HEK293 (cell line): Measurements from ENCODE around the gene TALDO1.

Experiments
- CTCF ChIA-PET: fragments of 350-600 bp; formaldehyde crosslinking; extraction: SDS; loops from one replicate; lab custom pipeline; 2021; ENCODE audit warnings: antibody characterized with exemption; lab: Yijun Ruan, JAX
- POLR2A ChIA-PET: fragments of 300-600 bp; formaldehyde crosslinking; extraction: SDS; loops from one replicate; lab custom pipeline; 2020; ENCODE audit warnings: antibody characterized with exemption, inconsistent platforms; lab: Yijun Ruan, JAX
- H3K27ac ChIP-seq: fragments of 200-500 bp; sonication (Bioruptor generic); 2 replicates; pipeline ENCODE4 v1.5.1; 2014; ENCODE audit warnings: low read depth, low read length, control low read depth, inconsistent platforms; ENCODE audit errors: extremely low read depth
- H3K36me3 ChIP-seq, 2 experiments: fragments of 200-500 bp in 1 of 2; sonication (Bioruptor generic) in 1 of 2; 1 replicate in 1 of 2; 2 replicates in 1 of 2; pipeline ENCODE4 v1.5.1; 2014 to 2017; ENCODE audit warnings: inconsistent platforms in 2 of 2, low read length in 2 of 2; ENCODE audit not compliant: control insufficient read depth in 2 of 2, insufficient read depth in 1 of 2
- H3K4me1 ChIP-seq: fragments of 200-500 bp; sonication (Bioruptor generic); 2 replicates; pipeline ENCODE4 v1.5.1; 2014; ENCODE audit warnings: mild to moderate bottlenecking, low read length, inconsistent platforms; ENCODE audit not compliant: control insufficient read depth, insufficient read depth
- H3K4me3 ChIP-seq: 2 replicates; pipeline ENCODE4 v1.5.1; 2011; ENCODE audit warnings: low read depth, mild to moderate bottlenecking, control low read depth, low read length, moderate library complexity
- H3K9me3 ChIP-seq: fragments of 200-500 bp; sonication (Bioruptor generic); 2 replicates; pipeline ENCODE4 v1.5.1; 2014; ENCODE audit warnings: low read depth, low read length, inconsistent platforms; ENCODE audit not compliant: control insufficient read depth, insufficient read depth
- GLIS2 ChIP-seq: fragments of 450-650 bp; formaldehyde crosslinking; IDR thresholded peaks from 2 replicates; pipeline ENCODE4 v1.5.1; 2016; ENCODE audit warnings: missing biosample characterization, missing genetic modification characterization
- HOXA7 ChIP-seq: sonication (generic); formaldehyde crosslinking; IDR thresholded peaks from 2 replicates; pipeline ENCODE4 v1.8.1; 2022; ENCODE audit warnings: missing genetic modification reagents, borderline replicate concordance
- HOXD13 ChIP-seq: sonication (generic); formaldehyde crosslinking; IDR thresholded peaks from 2 replicates; pipeline ENCODE4 v1.8.0; 2022; ENCODE audit warnings: missing genetic modification reagents, borderline replicate concordance
- SALL2 ChIP-seq: fragments of 450-650 bp; formaldehyde crosslinking; IDR thresholded peaks from 2 replicates; pipeline ENCODE4 v1.5.0; 2017; ENCODE audit warnings: missing biosample characterization, mild to moderate bottlenecking, missing genetic modification characterization, borderline replicate concordance
- ZBTB20 ChIP-seq: fragments of 450-650 bp; formaldehyde crosslinking; IDR thresholded peaks from 2 replicates; pipeline ENCODE4 v1.5.1; 2016; ENCODE audit warnings: missing biosample characterization, missing genetic modification characterization
- ZBTB21 ChIP-seq: fragments of 450-650 bp; formaldehyde crosslinking; IDR thresholded peaks from 2 replicates; pipeline ENCODE4 v1.5.1; 2017; ENCODE audit warnings: missing biosample characterization, missing genetic modification characterization
- ZNF114 ChIP-seq: fragments of 450-650 bp; formaldehyde crosslinking; IDR thresholded peaks from 2 replicates; pipeline ENCODE4 v1.5.0; 2017; ENCODE audit warnings: missing biosample characterization, missing genetic modification characterization
- ZNF146 ChIP-seq: fragments of 450-650 bp; formaldehyde crosslinking; IDR thresholded peaks from 2 replicates; pipeline ENCODE4 v1.5.1; 2016; ENCODE audit warnings: missing biosample characterization, missing genetic modification characterization
- ZNF223 ChIP-seq: fragments of 450-650 bp; formaldehyde crosslinking; IDR thresholded peaks from 2 replicates; pipeline ENCODE4 v1.5.1; 2016; ENCODE audit warnings: missing biosample characterization, missing genetic modification characterization
- ZNF280C ChIP-seq: fragments of 450-650 bp; formaldehyde crosslinking; IDR thresholded peaks from 2 replicates; pipeline ENCODE4 v1.5.1; 2016; ENCODE audit warnings: missing biosample characterization, missing genetic modification characterization
- ZNF324 ChIP-seq: fragments of 450-650 bp; formaldehyde crosslinking; IDR thresholded peaks from 2 replicates; pipeline ENCODE4 v1.5.1; 2016; ENCODE audit warnings: missing biosample characterization, missing genetic modification characterization
- ZNF335 ChIP-seq: fragments of 450-650 bp; formaldehyde crosslinking; conservative IDR thresholded peaks from 2 replicates; pipeline ENCODE4 v1.5.1; 2016; ENCODE audit warnings: missing biosample characterization, missing genetic modification characterization
- ZNF362 ChIP-seq: fragments of 450-650 bp; formaldehyde crosslinking; IDR thresholded peaks from 2 replicates; pipeline ENCODE4 v1.5.1; 2016; ENCODE audit warnings: missing biosample characterization, missing genetic modification characterization
- ZNF404 ChIP-seq: fragments of 450-650 bp; formaldehyde crosslinking; IDR thresholded peaks from 2 replicates; pipeline ENCODE4 v1.5.1; 2017; ENCODE audit warnings: missing biosample characterization, missing genetic modification characterization
- ZNF473 ChIP-seq: fragments of 450-650 bp; formaldehyde crosslinking; IDR thresholded peaks from 2 replicates; pipeline ENCODE4 v1.5.1; 2017; ENCODE audit warnings: missing biosample characterization, missing genetic modification characterization
- ZNF48 ChIP-seq: fragments of 450-650 bp; formaldehyde crosslinking; IDR thresholded peaks from 2 replicates; pipeline ENCODE4 v1.5.1; 2016; ENCODE audit warnings: missing biosample characterization, missing genetic modification characterization
- ZNF555 ChIP-seq: fragments of 450-650 bp; formaldehyde crosslinking; conservative IDR thresholded peaks from 2 replicates; pipeline ENCODE4 v1.5.1; 2017; ENCODE audit warnings: missing biosample characterization, mild to moderate bottlenecking, missing genetic modification characterization, inconsistent platforms
- ZNF623 ChIP-seq: fragments of 450-650 bp; formaldehyde crosslinking; IDR thresholded peaks from 2 replicates; pipeline ENCODE4 v1.5.1; 2016; ENCODE audit warnings: missing biosample characterization, missing genetic modification characterization
- ZNF654 ChIP-seq: fragments of 450-650 bp; formaldehyde crosslinking; IDR thresholded peaks from 2 replicates; pipeline ENCODE4 v1.5.1; 2016; ENCODE audit warnings: low read depth, missing biosample characterization, missing genetic modification characterization
- ZNF660 ChIP-seq: fragments of 450-650 bp; IDR thresholded peaks from 2 replicates; pipeline ENCODE4 v1.5.1; 2018; ENCODE audit warnings: missing biosample characterization, mild to moderate bottlenecking, missing genetic modification characterization
- ZNF776 ChIP-seq: fragments of 450-650 bp; formaldehyde crosslinking; IDR thresholded peaks from 2 replicates; pipeline ENCODE4 v1.5.0; 2017; ENCODE audit warnings: missing biosample characterization, missing genetic modification characterization, borderline replicate concordance
- ZNF843 ChIP-seq: fragments of 450-650 bp; formaldehyde crosslinking; IDR thresholded peaks from 2 replicates; pipeline ENCODE4 v1.5.1; 2016; ENCODE audit warnings: missing biosample characterization, missing genetic modification characterization

TALDO1 gene

GRCh38 chr11:804599-804964, 57.3 kb downstream of the TALDO1 start (continued):
- TF ChIP-seq ZNF335 (0 out of 2 replicates have a peak, but pooled peaks have one; percentile 1), ZNF280C (tag by site-specific recombination) (no peak), ZNF324 (tag by site-specific recombination) (no peak)

DNA sequence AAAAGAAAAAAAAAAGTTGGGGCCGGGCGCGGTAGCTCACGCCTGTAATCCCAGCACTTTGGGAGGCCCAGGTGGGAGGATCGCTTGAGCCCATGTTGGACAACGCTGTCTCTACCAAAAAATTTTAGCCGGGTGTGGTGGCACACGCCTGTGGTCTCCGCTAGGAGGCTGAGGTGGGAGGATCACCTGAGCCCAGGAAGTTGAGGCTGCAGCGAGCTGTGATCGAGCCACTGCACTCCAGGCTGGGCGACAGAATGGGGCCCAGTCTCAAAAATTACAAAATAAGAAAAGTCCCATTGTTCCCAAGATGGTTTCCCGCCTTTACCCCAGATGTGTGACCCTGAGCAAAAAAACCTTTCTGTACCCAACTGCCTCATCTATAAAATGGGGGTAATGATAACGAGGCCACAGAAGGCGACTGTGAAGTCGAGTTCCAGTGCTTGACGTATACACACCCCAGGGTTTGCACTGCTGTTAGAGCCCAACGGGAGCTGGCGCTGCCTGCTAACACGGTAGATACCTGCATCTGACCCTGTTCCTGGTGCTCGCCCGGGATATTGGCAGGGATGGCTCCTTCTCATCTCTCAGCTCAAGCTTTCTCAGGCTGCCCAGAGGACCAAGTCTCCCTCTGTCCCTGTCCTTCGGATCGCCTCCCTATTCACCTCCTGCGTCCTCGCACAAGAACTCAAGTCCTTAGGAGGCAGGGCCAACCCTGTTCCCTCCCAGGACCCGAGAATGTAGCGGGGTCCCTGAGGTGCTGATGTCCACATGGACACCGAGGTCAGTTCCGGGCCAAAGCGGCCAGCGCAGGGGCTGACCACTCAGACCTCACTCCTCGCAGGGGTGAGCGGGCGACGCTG, 61.4 kb downstream of the TALDO1 start:
- H3K4me1 ChIP-seq, result no peaks in the 10 kb centered on the region
- no peaks in the 10 kb centered on the region for H3K9me3 ChIP-seq
- TF ChIP-seq ZNF776 (tag by site-specific recombination) (no peak), ZNF280C (tag by site-specific recombination) (no peak), ZBTB20 (tag by site-specific recombination) (no peak), HOXD13 (no peak), ZNF48 (no peak), ZNF114 (tag by site-specific recombination) (no peak)
- peaks cover 0 to 38% of the 10 kb centered on the region in 2 experiments; a peak in 1 of 3 replicates for H3K36me3 ChIP-seq
- peak overlapping the region; percentile 82 for H3K27ac ChIP-seq
- POLR2A ChIA-PET, result interaction anchor here (0.6 to 2.0 kb wide), 13 partner anchors 9 to 99 kb away, joined by 3 to 33 read pairs (median 4); partner anchors contain the start of genes PNPLA2 and TSPAN4
- H3K4me3 ChIP-seq, result peak overlapping the region; percentile 91
- CTCF ChIA-PET, result interaction anchor here (0.7 kb wide), 2 partner anchors 12 to 25 kb away, joined by 3 read pairs; no protein-coding TSS in a partner anchor

DNA sequence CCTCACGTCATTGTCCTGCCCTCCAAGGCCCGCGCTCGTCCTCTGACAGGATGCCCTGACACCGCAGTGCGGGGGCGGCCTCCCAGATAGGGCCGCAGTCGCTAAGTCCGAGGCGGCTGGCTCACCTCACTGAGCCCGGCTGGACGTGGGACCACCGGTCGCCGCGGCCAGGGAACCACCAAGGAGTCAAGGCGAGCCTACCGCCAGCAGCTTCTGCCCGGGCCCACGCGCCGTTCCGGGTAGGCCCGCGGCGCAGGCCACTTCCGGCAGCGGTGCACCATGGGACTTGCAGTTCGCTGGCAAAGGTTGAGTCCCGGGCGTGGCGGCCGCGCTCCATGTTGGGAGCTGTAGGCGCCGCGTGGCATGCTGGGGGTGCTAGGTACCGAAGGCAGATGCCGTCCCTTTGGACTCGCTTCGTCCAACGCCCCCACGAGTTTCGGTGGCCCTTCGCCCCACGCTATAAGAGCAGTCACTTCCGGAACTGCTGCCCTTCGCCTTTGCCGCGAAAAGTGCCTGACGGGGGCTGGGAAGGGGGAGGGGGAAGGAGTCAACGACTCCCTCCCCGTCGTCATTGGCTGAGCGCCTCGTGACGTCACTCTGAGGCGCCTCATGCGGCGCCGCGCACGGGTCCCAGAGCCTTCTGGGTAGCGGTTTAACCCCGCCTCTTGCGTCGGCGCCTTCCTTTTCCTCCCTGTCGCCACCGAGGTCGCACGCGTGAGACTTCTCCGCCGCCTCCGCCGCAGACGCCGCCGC, 62.2 kb downstream of the TALDO1 start, which contains the start of gene RPLP2:
RPLP2 (plus strand) TSS at position 681 of the 753 bp plus-strand sequence. CDS start 268 bp downstream, outside the sequence.
- CTCF ChIA-PET, result no interaction called here
- POLR2A ChIA-PET, result interaction anchor here (0.6 to 2.0 kb wide), 17 partner anchors 10 to 234 kb away, joined by 3 to 33 read pairs (median 4); partner anchors contain the start of genes PNPLA2 and TSPAN4
- no peaks in the 10 kb centered on the region for H3K4me1 ChIP-seq
- peaks cover 0 to 38% of the 10 kb centered on the region in 2 experiments; a peak in 1 of 3 replicates for H3K36me3 ChIP-seq
- H3K9me3 ChIP-seq, result no peaks in the 10 kb centered on the region
- H3K4me3 ChIP-seq, result peak within 1 kb of the TSS; percentile 91
- H3K27ac ChIP-seq, result peak within 1 kb of the TSS; percentile 82
- no peak for TF ChIP-seq ZNF223 (tag by site-specific recombination)
- TF ChIP-seq HOXA7 (CRISPR knock-in tag), result no peak
- TF ChIP-seq GLIS2 (tag by site-specific recombination), result peak; percentile 81
- TF ChIP-seq ZNF623, result no peak
- no peak for TF ChIP-seq ZNF555 (tag by site-specific recombination)
- peak; percentile 92 for TF ChIP-seq ZBTB21 (tag by site-specific recombination)
- TF ChIP-seq ZNF362, result no peak
- no peak for TF ChIP-seq ZNF48
- TF ChIP-seq SALL2 (tag by site-specific recombination), result no peak
- no peak for TF ChIP-seq ZNF280C (tag by site-specific recombination)
- no peak for TF ChIP-seq ZNF473 (tag by site-specific recombination)
- peak; percentile 34; the same call in 1 of the 2 replicates for TF ChIP-seq ZNF843 (tag by site-specific recombination)
- TF ChIP-seq ZNF660 (tag by site-specific recombination), result no peak
- TF ChIP-seq ZNF654 (tag by site-specific recombination), result no peak
- no peak for TF ChIP-seq ZNF404 (tag by site-specific recombination)
- no peak for TF ChIP-seq ZNF146
